ENCODE measurements around the gene RALA.
A peak's percentile ranks its signal among the peaks of the same experiment; 100 is the strongest.

Gene RALA, protein sequence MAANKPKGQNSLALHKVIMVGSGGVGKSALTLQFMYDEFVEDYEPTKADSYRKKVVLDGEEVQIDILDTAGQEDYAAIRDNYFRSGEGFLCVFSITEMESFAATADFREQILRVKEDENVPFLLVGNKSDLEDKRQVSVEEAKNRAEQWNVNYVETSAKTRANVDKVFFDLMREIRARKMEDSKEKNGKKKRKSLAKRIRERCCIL

DNA sequence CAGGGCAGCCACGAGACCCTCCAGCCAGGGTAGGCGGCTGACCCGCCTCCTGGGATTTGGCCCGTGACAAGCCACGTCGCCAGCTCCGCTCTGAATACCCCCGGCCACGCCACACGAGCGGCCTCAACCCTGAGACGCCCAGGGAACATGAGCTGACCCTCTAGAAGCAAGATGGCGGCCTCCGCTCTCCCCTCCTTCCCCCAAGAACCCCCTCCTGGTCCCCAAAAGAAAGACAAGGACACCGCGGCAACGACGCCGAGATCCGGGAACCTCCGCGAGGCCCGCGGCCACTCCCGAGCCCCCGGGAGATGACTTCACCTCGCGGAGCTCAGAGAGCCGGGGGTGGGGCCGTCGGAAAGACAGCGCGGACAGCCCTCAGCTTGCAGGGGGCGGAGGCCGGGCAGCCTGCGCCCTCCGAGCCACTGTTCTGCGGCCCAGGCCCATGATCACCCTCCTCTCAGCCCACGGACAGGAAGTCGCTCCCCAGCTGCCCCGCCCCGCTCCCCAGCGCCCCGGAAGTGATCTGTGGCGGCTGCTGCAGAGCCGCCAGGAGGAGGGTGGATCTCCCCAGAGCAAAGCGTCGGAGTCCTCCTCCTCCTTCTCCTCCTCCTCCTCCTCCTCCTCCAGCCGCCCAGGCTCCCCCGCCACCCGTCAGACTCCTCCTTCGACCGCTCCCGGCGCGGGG is at the start of gene RALA:
Gene RALA, plus strand, starts transcription at position 526 of the 685 bp plus-strand sequence. CDS start 63,096 bp downstream, outside the sequence.
- DNase-seq: peak; percentile 91

- DNase-seq: no peak
These were observed 48.6 kb upstream of the RALA start for GRCh38 chr7:39574673-39575349.

- DNase-seq: no peak
These were observed 46.0 kb upstream of the RALA start for GRCh38 chr7:39577229-39577874.

DNA sequence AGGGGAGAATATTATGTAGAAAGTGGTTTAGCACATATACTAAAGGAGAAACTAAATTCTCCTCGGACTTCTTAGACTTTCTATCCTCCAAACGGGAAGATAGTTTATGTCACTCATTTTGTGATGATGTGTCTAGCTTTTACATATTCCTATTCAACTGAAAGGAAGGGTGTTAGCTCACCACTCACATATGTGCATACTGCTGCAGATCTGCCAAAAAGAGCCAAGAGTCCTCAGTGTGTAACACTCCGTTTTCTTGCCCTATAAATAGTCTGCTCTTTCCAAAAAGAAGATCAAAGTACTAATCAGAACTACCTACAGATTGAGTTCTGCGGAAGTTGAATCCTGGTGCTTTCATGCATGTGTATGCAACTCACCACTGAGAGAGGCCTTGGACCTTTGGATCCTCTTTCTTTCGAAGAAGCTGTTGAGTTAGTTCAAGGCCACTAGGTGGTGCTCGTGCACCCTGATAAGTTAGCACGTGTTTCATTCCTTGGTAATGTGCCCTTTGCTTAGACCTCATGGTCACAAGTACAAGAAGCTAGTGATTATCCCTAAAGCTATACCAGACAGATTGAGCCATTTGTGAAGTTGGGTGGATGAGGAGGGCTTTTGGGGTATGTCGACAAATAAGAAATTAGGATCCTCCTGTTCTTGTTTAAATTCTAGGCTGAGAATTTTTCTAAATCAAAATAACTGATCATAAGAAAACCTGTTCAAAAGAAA is 43.1 kb upstream of the RALA start:
- peak; percentile 69 for DNase-seq

- no peak for DNase-seq
These were observed 40.8 kb upstream of the RALA start for GRCh38 chr7:39582536-39582935.

GRCh38 chr7:39583539-39583938 is 39.8 kb upstream of the RALA start:
- DNase-seq: no peak

DNA sequence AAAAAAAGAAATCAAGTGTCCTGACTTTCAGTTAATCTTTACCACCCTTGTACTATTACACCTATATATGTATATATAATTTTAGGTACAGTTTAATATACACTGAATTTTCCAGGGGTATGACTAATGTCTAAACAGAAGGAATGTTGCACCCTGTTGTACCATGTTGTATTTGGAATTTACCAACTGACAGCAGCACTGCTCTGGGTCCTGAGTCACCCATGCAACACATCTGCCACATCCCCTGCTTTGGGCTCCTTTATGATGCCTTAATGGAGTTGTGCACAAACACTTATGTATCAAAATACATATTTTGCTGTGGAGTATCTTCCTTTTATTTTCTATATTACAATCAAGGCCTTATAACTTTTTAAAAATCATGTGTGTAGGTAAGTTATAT is 36.0 kb upstream of the RALA start:
- DNase-seq: no peak

DNA sequence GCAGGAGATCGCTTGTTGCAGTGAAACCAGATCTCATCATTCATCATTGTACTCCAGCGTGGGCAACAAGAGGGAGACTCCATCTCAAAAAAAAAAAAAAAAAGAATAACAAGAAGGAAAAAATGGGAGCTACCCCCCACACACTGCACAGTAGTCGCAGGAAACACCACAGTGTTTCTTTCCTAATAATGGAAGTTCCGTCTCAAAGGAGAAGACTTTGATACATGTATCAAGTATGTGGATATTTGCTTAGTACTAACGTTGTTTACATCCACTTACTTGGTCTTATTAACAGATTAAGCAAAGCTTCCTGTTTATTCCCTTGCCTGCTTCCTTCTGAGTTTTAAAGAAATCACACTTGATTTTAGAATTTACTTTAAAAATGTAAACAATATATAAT is 35.0 kb upstream of the RALA start:
- DNase-seq: no peak

DNA sequence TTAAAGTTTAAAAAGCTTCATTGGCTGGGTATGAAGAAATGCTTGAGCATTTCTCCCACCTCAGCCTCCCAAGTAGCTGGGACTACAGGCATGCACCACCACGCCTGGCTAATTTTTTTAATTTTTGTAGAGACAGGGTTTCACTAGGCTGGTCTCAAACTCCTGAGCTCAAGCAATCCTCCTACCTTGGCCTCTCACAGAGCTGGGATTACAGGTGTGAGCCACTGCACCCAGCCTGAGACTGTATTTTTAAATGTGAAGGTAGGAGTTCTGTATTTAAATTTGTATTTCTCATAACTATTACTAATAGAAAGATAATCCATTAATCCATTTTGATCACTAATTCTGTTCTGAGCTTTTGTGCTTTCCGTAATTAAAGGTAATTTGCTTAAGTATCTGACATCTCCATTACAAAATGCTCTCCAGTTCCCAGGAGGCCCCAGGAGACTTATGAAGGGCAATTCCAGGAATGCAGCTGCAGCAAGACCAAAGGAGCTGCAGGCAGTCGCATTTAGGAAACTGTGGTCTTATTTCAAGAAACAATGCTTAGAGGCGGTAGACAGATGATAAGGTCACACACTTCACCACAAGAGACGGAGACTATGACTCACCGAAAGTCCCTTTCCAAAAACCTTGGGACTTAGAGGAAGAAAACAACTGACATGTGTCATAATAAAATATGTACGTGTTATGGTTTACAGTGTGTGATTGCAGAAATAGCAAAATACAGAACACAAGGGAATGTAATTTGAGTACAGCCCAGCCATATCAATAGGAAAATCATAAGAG is 33.9 kb upstream of the RALA start:
- DNase-seq: peak; percentile 29

GRCh38 chr7:39592586-39592985 is 30.8 kb upstream of the RALA start:
- no peak for DNase-seq

- DNase-seq: no peak
These were observed 28.3 kb upstream of the RALA start for GRCh38 chr7:39594988-39595620.

DNA sequence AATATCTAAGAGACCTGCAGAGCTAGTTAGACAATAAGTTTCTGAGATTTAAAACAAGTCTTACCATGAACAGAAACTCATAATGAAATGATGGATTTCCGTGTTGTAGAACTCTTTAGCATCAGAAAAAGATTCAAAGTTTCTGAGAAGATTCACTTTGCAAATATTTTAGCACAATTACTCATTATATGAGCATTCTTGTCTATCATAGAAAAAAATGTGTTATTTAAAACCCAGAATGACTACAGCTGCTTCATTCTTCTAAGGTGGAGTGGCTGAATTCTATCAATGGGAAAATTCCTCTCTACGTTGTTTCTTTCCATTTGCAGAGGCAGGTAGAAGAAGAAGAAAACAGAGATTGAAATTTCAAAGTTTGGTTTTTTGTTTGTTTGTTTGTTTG is 21.0 kb upstream of the RALA start:
- no peak for DNase-seq

- no peak for DNase-seq
These were observed 19.4 kb upstream of the RALA start for GRCh38 chr7:39603924-39604323.

DNA sequence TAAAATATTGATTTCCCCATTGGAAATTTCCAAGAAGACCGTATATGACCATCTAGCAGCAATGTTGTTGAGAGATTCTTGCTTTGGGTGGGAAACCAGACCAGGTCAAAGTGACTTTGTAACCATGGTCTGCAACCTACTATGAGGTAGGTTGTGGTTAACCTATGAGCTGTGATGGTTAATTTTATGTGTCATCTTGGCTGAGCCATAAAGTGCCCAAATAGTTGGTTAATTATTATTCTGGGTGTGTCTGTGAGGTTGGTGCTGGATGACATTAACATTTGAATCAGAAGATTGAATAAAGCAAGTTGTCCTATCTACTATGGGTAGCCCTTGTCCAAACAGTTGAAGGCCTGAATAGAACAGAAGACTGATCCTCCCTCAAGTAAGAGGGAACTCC is 18.3 kb upstream of the RALA start:
- no peak for DNase-seq

GRCh38 chr7:39606352-39606751 is 17.0 kb upstream of the RALA start:
- no peak for DNase-seq

DNA sequence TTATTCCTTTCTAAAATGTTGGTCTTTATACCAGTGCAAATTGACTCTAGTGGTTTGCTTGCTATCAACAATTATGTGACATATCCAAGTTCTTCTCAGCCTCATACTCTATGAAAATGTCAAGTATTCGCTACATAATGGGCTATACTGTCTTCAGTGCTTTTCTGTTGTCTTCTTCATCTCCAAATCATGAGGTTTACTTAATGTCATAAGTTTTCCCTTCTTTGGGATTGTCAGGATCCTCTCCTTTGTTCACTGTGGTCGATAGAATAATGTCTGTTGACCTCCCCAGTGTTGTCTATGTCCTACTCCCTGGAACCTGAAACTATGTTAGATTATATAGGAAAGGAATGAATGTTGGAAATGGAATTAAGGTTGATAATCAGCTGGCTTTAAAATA is 16.4 kb upstream of the RALA start:
- no peak for DNase-seq

GRCh38 chr7:39607865-39608264 is 15.5 kb upstream of the RALA start:
- no peak for DNase-seq

- DNase-seq: no peak
These were observed 15.1 kb upstream of the RALA start for GRCh38 chr7:39608278-39608677.

GRCh38 chr7:39609113-39609934 is 14.0 kb upstream of the RALA start:
- peak; percentile 8 for DNase-seq

GRCh38 chr7:39609935-39610263 is 13.5 kb upstream of the RALA start:
- no peak for DNase-seq

GRCh38 chr7:39613577-39613976 is 9.8 kb upstream of the RALA start:
- DNase-seq: no peak
